Activated CD4-positive, alpha-beta T cell treated with anti-CD3 and anti-CD28 coated beads, Interleukin-2, amount 50 U/mL, for 24 hours (primary cell): ENCODE measurements around the gene RNF14.
A peak's percentile ranks its signal among the peaks of the same experiment; 100 is the strongest.

ENCODE experiments used
- DNase-seq, 2 donors: peaks; one replicate each; pipeline ENCODE4 v3.0.0-alpha.2; 2020; ENCODE audit warnings: low read depth in 1 of 2, low spot score in 1 of 2

Gene RNF14

DNA sequence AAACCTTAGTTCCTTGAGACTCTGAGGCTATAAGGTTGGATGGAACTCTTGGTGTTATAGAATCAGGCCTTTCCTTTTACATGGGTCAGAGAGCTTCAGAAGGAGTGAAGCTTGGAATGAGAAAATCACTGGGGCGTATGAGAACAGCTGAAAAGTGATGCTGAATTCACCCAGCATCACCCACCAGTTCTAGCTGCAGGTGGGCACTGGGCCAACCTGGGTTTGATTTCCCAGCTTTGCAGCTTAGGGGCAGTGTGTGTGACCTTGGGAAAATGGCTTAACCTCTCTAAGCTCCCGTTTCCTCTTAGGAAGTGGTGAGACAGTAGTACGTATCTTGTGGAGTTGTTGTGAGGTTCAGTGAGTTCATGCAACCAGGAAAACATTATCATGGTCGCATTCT, 21.6 kb upstream of the RNF14 start:
- DNase-seq, result no peak

DNA sequence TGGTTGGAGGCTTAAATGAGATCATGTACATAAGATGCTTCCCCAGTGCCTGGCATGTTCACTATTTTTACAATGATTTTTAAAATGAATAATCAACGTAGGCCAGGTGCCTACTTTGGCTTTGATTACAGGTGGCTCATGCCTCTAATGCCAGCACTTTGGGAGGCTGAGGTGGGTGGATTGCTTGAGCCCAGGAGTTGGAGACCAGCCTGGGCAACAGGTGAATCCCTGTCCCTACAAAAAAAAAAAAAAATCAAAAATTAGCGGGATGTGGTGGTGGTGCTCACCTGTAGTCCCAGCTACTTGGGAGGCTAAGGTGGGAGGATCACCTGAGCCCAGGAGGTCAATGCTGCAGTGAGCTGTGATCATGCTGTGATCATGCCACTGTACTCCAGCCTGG, 20.1 kb upstream of the RNF14 start:
- DNase-seq, result no peak

GRCh38 chr5:141949511-141949910, 19.4 kb upstream of the RNF14 start:
- DNase-seq, result no peak

- no peak for DNase-seq
Observed at GRCh38 chr5:141950207-141951005, 18.5 kb upstream of the RNF14 start.

DNA sequence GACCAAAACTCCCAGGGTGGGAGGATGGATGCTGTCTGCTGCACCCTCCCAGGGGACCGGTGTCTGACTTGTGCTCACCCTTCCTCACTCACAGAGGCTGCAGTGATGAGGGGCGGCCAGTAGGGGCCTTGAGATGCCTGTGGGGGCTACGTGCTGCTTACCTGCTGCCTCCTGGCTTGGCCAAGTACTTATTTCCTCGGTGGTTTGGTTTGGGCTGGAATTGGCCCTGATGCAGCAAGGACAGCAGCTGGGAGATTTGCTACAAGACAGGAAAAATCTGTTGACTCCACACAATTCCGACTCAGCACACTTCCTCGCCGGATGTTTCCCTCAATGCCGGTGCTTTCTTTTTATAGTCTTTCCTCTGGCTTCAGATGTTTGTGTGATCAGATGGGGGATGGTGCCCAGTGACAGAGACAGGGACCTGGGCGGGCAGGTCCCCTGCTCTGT, 17.5 kb upstream of the RNF14 start:
- no peak for DNase-seq

DNA sequence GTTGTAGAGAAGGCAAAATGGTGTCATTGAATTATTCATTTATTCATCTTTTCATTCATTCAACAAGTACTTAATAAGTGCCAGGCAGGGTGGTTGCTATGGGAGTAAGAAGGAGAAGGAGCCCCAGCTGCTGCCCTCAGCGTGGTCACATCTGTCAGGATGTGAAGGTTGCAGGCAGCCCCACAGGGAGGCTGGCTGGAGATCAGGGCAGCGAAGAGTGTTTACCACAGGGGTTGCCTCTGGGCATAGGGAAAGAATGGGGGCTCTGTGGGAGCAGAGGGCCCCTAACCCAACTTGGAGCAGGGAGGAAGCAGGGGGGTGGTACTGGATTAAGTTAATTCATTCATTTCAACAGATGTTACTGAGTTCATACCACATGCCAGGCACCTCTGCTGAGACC, 16.9 kb upstream of the RNF14 start:
- no peak for DNase-seq

GRCh38 chr5:141954194-141954593, 14.7 kb upstream of the RNF14 start:
- DNase-seq, result no peak

DNA sequence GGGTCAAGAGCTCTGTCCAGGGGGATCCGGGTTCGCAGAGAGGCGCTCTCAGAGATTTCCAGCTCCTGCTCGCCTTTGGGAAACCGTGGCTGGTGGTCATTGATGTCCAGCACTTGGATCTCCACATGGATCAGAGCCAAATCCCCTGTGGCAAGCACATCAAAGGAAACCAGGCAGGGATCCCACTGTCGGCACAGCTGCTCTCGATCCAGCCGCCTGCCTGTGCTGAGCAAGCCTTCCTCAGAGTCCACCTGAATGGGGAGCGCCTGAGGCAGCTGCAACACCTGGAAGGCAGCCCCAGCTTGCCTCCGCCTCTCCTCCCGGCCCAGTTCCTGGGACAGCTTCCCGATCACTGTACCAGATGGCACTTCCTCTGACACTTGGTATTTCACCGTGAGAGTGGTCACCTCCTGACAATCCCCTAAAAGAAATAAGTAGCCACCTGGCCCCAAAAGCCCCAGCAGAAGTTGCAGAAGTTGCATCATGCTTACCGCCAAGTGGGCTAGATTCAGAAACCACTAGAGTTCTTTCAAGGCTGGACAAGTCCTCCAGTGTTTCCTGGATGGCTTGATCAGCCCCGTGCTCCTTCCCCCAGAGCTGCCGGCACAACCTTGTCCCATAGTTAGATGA, 11.4 kb upstream of the RNF14 start:
- no peak for DNase-seq

DNA sequence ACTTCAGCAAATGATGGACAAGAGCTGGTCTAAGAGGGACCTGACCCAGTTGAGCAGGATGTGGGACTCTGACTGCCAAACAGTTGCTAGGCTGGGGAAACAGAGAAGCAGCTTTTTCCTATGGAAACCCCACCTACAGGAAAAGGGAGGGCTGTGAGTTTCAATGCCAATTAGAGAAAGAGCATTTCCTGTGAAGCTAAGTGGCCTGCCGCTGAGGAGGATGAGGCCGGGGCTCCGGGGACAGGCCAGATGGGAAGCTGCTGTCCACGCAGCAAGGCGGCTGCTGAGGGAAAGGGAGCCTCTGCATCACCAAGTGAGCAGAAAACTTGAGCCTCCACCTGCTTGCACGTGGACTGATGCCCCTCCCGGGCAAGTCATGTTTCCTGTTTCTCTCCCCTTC, 10.8 kb upstream of the RNF14 start, which contains the start of gene PCDH12:
PCDH12 (minus strand) TSS at position 90 of the 400 bp plus-strand sequence. CDS start 351 bp downstream, outside the sequence.
- no peak for DNase-seq

DNA sequence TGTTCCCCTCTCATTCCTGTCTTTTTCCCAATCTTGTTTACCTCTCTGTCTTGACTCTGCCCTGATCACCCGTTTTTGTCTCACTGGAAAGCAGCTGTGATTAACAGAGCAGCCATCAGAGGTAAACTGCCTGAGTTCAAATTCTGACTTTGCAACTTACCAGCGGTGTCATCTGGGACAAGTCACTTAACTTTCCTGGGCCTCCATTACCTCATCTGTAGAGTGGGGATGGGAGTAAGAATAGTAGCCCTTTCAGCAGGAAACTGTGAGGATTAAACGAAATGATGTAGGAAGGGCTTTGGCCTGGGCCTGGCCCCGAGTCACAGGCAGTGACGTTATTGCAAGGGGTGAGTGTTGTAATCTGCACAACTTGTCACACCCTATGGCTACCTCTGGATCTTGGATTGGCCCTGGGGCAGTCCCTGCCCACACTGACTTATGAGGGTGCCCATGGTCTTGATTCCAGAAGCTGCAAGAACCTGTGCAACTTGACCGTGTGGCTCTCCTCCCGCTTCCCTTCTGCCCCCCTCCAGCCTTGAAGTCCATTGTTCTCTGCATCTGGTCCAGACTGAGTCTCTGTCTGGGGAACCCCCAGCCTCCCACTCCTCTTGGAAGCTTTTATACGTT, 10.2 kb upstream of the RNF14 start:
- DNase-seq, result no peak

DNA sequence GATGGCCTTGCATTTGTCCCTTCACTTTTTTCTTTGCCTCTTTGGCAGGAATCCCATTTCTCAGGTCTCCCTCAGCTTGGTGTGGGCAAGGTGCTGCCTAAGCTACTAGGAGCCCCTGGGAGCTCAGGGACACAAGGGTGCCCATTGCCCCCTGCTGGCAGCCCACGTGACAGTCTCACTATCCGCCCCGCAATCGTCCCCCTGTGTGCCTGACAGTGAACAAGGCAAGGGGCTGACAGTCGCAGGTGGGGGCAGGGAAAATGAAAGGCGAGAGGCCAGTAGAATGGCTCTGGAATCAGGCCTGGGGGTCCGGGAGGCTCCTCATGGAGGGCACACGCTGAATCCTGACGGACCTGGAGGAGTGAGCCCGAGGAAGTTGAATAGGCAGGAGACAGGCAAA, 8.9 kb upstream of the RNF14 start:
- DNase-seq, result no peak

GRCh38 chr5:141960449-141961323, 8.2 kb upstream of the RNF14 start:
- DNase-seq, result peak; percentile 81 to 87

DNA sequence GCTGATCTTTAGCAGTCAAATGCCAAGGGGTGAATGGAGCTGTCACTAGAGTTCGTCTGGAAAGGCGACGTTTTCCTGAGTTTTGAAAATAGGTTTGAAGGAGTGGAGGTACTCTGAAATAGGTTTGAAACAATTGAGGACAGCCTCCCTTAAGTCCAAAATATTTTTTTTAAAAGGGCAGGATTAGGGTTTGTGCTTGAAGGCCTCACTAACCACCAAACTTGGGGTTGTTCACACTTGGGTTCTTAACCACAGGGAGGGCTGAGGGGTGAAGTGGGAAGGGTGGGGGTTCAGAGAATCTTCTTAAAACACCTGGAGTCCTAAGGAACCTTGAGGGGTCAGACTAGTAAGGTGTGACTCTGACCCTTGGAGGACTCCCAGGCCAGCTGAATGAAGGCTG, 7.4 kb upstream of the RNF14 start:
- no peak for DNase-seq

DNA sequence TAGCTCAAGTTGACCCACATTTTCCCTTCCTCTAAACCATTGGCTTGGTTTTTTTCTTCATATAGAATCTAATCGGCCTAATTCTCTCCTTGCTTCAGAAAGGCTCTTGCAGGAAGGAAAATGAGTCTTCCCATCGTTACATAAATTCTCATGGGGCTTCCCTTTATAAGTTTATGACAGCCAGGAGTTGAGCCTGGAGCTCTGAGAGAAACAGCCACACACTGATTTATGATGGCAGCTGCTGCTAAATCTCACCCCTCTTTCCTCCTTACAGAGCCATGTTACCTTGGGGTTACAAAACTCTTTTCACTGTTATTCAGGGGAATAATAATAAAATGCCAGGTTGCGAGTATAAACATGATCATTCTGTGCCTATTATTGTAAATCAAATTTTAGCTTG, 5.2 kb upstream of the RNF14 start:
- DNase-seq, result no peak

DNA sequence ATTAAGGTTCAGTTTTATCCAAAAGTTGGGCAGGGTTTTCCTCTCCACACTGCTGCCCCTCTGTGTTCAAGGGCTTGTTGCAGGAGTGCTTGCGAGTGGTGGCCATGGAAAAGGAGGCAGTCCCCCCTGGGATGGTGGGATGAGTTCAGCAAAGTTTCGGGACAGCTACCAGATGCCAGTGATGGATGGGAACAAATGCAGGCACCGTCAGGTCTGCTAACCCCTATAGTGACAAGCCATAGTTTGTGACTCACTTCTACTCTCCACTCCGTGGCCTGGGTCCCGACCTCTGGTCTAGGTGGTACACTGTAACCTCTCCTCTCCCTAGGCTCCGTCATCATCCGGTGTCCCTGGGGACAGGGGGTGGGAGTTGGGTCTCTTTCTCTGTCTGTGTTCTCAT, 3.8 kb upstream of the RNF14 start:
- no peak for DNase-seq

DNA sequence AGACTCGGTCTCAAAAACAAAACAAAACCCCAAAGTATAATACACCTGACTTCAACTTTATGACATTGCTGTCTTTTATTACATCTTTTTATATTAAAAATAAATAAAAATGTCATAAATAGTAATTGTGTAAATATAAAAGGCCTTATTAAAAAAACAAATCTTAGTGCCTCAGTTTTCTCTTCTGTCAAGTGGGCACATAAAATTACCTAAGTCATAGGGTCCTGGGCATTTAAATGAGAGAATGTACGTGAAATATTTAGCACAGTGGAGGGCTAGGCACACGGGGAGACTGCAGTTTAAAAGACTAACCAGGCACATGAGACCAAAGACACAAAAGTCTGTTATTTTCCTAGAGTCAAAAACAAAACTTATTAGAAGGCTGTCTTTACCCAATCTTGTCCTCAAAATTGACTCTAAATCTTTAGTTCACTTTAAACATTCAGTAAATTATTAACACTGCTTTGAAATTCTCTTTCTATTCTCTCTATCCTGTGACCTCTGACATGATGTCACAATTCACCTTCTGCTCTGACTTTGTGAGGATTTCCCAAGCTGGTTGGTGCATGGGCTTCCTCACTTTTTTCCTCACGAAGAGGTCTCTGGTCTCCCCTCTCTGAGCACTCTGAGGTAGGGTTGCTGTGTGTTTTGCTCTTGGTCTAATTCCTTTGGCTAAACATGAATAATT, 2.5 kb upstream of the RNF14 start:
- DNase-seq, result no peak

DNA sequence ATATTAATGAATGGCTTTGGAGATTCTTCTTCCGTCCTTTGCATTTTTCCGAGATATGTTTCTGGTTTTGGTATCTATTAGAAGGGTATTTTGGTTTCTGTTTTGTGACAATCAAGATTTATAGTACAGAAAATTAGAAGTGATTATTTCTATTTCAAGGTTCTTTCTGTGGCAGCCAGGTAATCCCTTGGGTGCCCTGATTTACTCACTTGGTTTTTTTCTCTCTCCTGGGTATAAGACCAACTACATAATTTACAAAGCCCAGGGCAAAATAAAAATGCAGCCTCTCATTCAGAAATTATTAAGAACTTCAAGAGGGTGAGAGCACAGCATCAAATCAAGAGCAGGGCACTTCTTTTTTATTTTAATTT, 2.0 kb upstream of the RNF14 start:
- no peak for DNase-seq

DNA sequence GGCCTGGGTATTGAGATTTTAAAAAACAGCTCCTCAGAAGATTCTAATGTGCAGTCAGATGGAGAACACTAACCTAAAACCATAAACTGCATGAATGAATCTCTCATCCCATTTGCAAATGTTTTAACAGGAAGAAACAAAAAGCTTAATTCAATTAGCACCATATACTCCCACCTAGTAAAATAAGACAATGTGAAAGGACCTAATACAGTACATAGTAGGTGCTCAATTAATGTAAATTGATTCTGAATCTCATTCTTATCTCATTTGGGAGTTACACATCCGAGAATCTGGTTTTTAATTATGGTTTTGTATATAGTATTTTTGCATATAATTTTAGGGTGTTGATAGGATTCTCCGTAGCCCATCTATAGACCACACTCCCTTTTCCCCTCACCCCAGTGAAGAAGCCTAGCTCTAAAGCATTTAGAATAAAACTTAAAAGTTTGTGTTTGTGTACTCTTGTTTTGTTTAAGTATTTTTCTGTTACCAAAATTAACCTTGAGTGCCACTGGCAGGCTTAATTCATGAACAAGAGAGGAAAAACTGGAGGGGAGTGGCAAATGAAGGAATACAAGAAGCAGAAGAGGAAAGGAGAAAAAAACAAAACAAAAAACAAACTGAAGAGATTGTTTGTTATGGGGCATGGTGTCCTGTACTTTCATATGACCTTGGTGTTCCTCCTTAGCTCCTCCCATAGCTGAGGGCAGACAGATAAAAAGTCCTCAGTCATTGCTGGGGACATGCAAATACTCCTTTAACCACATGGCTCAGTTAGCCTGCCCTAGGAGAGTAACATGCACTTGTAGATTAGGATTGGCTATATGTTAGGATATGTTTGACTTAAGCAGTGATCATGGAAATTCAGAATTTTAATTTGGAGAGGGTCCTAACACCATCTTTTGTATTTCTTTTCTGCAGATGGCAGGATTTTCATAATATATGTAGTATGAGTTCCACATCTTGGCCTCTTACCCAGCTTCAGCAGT, 1.2 kb downstream of the RNF14 start:
- no peak for DNase-seq

DNA sequence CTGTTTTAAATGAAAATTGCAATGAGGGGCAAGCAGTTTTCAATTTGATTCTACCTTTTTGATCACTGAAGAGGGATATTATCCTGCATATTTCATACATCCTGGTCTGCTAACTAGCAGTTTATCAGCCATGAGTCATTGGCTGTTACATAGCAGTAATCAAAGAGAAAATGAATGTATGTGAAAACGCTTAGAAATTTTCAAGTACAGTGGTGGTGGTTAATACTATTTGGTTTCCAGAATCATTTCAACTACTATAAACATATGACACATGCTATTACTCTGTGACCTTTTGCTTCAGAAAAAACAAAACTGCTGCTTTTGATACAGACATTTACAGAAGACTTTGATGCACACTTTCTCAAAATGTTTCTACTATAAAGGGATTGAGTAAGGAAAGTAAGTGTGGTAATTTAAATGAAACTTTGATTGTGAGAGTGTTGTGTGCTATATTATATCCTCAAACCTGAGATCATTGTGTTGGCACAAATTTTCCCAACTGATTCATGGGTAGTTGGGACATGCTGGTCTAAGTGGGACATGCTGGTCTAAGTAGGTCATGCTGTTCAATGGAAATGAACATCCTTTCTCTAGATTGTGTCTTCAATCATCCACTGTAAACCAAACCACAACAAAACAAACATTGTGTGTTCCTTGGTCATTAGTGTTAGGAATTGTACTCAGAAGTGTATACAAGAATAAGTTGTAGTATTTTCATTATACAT, 5.1 kb downstream of the RNF14 start:
- DNase-seq, result no peak
